Measurements from ENCODE around the gene KCNIP1.

KCNIP1 gene

DNA sequence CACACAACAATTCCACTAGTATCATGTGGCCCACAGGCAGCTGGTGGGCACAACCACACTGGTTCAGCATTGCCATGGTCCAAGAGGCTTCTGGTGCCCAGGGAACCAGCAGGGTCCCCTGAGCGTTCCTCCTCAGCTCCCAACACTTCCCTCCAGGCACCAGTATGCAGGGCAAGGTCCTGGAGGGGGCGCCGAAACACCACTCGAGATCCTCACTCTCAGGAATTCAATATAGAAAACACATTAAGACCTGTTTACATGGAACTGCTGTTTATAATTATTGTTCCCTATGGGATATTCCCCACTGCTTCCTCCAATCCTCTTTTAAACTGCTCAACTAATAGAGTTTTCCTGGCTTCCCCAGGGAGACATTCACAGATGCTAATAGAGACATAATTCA, 187.8 kb downstream of the KCNIP1 start:
- no peak overlapping the region for H4K8ac ChIP-seq (ENCODE audit: low read depth, low read length)
- H3K27me3 ChIP-seq (ENCODE audit: control insufficient read depth in 3 of 3, insufficient read depth in 3 of 3, low read depth in 1 of 3, low read length in 3 of 3) = peaks cover 0 to 3% (median 0%) of the 10 kb centered on the region in 3 experiments
- no peak overlapping the region for H3K23ac ChIP-seq (ENCODE audit: low read depth, low read length, poor library complexity)
- no peak overlapping the region for H3K4me3 ChIP-seq (ENCODE audit: low read length in 2 of 2)
- no peak for DNase-seq (ENCODE audit: low spot score)
- H2BK120ac ChIP-seq (ENCODE audit: low read depth, low read length) = no peak overlapping the region
- no peaks in the 10 kb centered on the region for H3K9me3 ChIP-seq (replicated peaks in 1 of 2; ENCODE audit: control insufficient read depth in 2 of 2, insufficient read depth in 1 of 2, low read depth in 1 of 2, low read length in 2 of 2)
- H2AK5ac ChIP-seq (ENCODE audit: low read depth, low read length) = no peak overlapping the region
- peak overlapping the region; percentile 15 for H3K18ac ChIP-seq (ENCODE audit: low read length)
- no peak overlapping the region for H2BK15ac ChIP-seq (ENCODE audit: low read length)
- no peak overlapping the region for H3K14ac ChIP-seq (ENCODE audit: low read length)
- H4K91ac ChIP-seq (ENCODE audit: low read depth, low read length, poor library complexity) = no peak overlapping the region
- H3K79me1 ChIP-seq (ENCODE audit: low read depth, low read length) = no peaks in the 10 kb centered on the region
- no peak overlapping the region for H3K9ac ChIP-seq (ENCODE audit: low read depth, low read length, poor library complexity)
- no peak overlapping the region for H2BK5ac ChIP-seq (ENCODE audit: low read length)
- H3K27ac ChIP-seq (replicated peaks; ENCODE audit: low read length) = no peak overlapping the region
- no peak overlapping the region for H3K4me2 ChIP-seq (ENCODE audit: insufficient read depth, low read length, poor library complexity, severe bottlenecking)
- H2AFZ ChIP-seq (ENCODE audit: low read length) = no peak overlapping the region
- H3K36me3 ChIP-seq (replicated peaks in 1 of 2; ENCODE audit: control insufficient read depth in 2 of 2, insufficient read depth in 2 of 2, low read length in 2 of 2) = no peaks in the 10 kb centered on the region
- H3K4me1 ChIP-seq (ENCODE audit: control insufficient read depth in 2 of 2, insufficient read depth in 1 of 2, low read depth in 1 of 2, low read length in 2 of 2) = peaks cover 0 to 6% of the 10 kb centered on the region in 2 donors
- no peak overlapping the region for H3K4ac ChIP-seq (ENCODE audit: low read length)
- H2BK12ac ChIP-seq (ENCODE audit: low read length) = no peak overlapping the region
- no CpG with 5 or more reads among the region's 4 CpGs for WGBS, 2 donors (ENCODE audit: extremely low coverage in 2 of 2, insufficient read length in 2 of 2, insufficient replicate concordance in 1 of 2)

GRCh38 chr5:170693701-170694100, 189.9 kb downstream of the KCNIP1 start:
- Histone ChIP-seq H4K8ac (ENCODE audit: low read depth, low read length) (no peak overlapping the region), H3K23ac (ENCODE audit: low read depth, low read length, poor library complexity) (no peak overlapping the region), H3K79me1 (ENCODE audit: low read depth, low read length) (no peaks in the 10 kb centered on the region), H2BK12ac (ENCODE audit: low read length) (no peak overlapping the region), H2AFZ (ENCODE audit: low read length) (no peak overlapping the region), H3K4me1 (ENCODE audit: control insufficient read depth in 2 of 2, insufficient read depth in 1 of 2, low read depth in 1 of 2, low read length in 2 of 2) (peaks cover 0 to 6% of the 10 kb centered on the region in 2 donors), H3K36me3 (replicated peaks in 1 of 2; ENCODE audit: control insufficient read depth in 2 of 2, insufficient read depth in 2 of 2, low read length in 2 of 2) (no peaks in the 10 kb centered on the region), H3K9ac (ENCODE audit: low read depth, low read length, poor library complexity) (no peak overlapping the region), H3K18ac (ENCODE audit: low read length) (no peak overlapping the region), H4K91ac (ENCODE audit: low read depth, low read length, poor library complexity) (no peak overlapping the region), H3K4me3 (ENCODE audit: low read length in 2 of 2) (no peak overlapping the region), H2AK5ac (ENCODE audit: low read depth, low read length) (no peak overlapping the region), H3K4ac (ENCODE audit: low read length) (no peak overlapping the region), H2BK15ac (ENCODE audit: low read length) (no peak overlapping the region), H3K4me2 (ENCODE audit: insufficient read depth, low read length, poor library complexity, severe bottlenecking) (no peak overlapping the region), H3K27ac (replicated peaks; ENCODE audit: low read length) (no peak overlapping the region), H2BK5ac (ENCODE audit: low read length) (no peak overlapping the region), H3K9me3 (replicated peaks in 1 of 2; ENCODE audit: control insufficient read depth in 2 of 2, insufficient read depth in 1 of 2, low read depth in 1 of 2, low read length in 2 of 2) (no peaks in the 10 kb centered on the region), H2BK120ac (ENCODE audit: low read depth, low read length) (no peak overlapping the region), H3K14ac (ENCODE audit: low read length) (no peak overlapping the region), H3K27me3 (ENCODE audit: control insufficient read depth in 3 of 3, insufficient read depth in 3 of 3, low read depth in 1 of 3, low read length in 3 of 3) (peaks cover 0 to 3% (median 0%) of the 10 kb centered on the region in 3 experiments)
- WGBS, 2 donors (ENCODE audit: extremely low coverage in 2 of 2, insufficient read length in 2 of 2, insufficient replicate concordance in 1 of 2) = no CpG with 5 or more reads among the region's 4 CpGs
- no peak for DNase-seq (ENCODE audit: low spot score)

DNA sequence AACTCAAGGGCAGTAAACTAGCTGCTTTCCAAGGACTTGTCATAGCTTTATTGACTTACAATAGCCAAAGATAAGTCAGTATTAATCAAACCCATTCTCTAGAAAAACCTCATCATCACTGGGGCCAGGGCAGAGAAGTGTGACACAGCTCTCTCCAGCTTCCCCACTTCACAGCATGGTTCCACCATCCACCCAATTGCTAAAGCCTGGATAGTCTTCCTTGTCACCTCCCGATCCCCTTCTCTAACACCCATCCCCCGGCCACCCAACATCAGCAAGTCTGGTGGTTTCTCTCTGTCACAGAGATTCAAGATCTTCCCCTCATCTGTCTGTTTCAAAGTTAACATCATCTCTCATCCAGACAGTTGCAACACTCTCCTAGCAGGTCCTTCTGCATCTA, 191.1 kb downstream of the KCNIP1 start:
- Histone ChIP-seq H3K4me3 (ENCODE audit: low read length in 2 of 2) (no peak overlapping the region), H2AK5ac (ENCODE audit: low read depth, low read length) (no peak overlapping the region), H3K18ac (ENCODE audit: low read length) (no peak overlapping the region), H3K27me3 (ENCODE audit: control insufficient read depth in 3 of 3, insufficient read depth in 3 of 3, low read depth in 1 of 3, low read length in 3 of 3) (peaks cover 0 to 3% (median 0%) of the 10 kb centered on the region in 3 experiments), H3K23ac (ENCODE audit: low read depth, low read length, poor library complexity) (no peak overlapping the region), H3K36me3 (replicated peaks in 1 of 2; ENCODE audit: control insufficient read depth in 2 of 2, insufficient read depth in 2 of 2, low read length in 2 of 2) (no peaks in the 10 kb centered on the region), H3K9me3 (replicated peaks in 1 of 2; ENCODE audit: control insufficient read depth in 2 of 2, insufficient read depth in 1 of 2, low read depth in 1 of 2, low read length in 2 of 2) (no peaks in the 10 kb centered on the region), H2AFZ (ENCODE audit: low read length) (no peak overlapping the region), H4K8ac (ENCODE audit: low read depth, low read length) (no peak overlapping the region), H3K27ac (replicated peaks; ENCODE audit: low read length) (no peak overlapping the region), H4K91ac (ENCODE audit: low read depth, low read length, poor library complexity) (no peak overlapping the region), H2BK120ac (ENCODE audit: low read depth, low read length) (no peak overlapping the region), H2BK5ac (ENCODE audit: low read length) (no peak overlapping the region), H3K4me1 (ENCODE audit: control insufficient read depth in 2 of 2, insufficient read depth in 1 of 2, low read depth in 1 of 2, low read length in 2 of 2) (peaks cover 0 to 4% of the 10 kb centered on the region in 2 donors), H3K9ac (ENCODE audit: low read depth, low read length, poor library complexity) (no peak overlapping the region), H3K4me2 (ENCODE audit: insufficient read depth, low read length, poor library complexity, severe bottlenecking) (no peak overlapping the region), H3K14ac (ENCODE audit: low read length) (no peak overlapping the region), H2BK12ac (ENCODE audit: low read length) (no peak overlapping the region), H2BK15ac (ENCODE audit: low read length) (no peak overlapping the region), H3K4ac (ENCODE audit: low read length) (no peak overlapping the region), H3K79me1 (ENCODE audit: low read depth, low read length) (no peaks in the 10 kb centered on the region)
- DNase-seq (ENCODE audit: low spot score) = no peak
- no CpG with 5 or more reads among the region's 2 CpGs for WGBS, 2 donors (ENCODE audit: extremely low coverage in 2 of 2, insufficient read length in 2 of 2, insufficient replicate concordance in 1 of 2)

DNA sequence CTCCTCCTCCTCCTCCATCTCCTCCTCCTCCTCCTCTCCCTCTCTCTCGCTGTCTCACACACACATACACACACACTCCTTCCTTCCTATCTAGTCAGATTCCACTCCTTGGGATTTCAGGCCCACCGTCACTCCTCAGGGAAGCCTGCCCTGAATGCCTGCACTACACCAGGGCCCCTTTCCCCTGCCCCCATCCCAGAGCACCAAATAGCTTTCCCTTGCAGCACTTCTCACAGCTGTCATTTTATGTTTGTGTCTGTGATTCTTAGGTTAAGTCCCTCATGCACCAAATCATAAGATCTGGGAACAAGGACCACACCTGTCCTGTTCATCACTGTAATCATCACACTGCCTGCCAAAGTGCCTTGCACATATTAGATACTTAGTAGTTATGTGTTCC, 193.2 kb downstream of the KCNIP1 start:
- Histone ChIP-seq H4K91ac (ENCODE audit: low read depth, low read length, poor library complexity) (no peak overlapping the region), H3K18ac (ENCODE audit: low read length) (no peak overlapping the region), H3K4me2 (ENCODE audit: insufficient read depth, low read length, poor library complexity, severe bottlenecking) (no peak overlapping the region), H3K23ac (ENCODE audit: low read depth, low read length, poor library complexity) (no peak overlapping the region), H2BK12ac (ENCODE audit: low read length) (no peak overlapping the region), H3K79me1 (ENCODE audit: low read depth, low read length) (no peaks in the 10 kb centered on the region), H3K4me3 (ENCODE audit: low read length in 2 of 2) (no peak overlapping the region), H4K8ac (ENCODE audit: low read depth, low read length) (no peak overlapping the region), H3K4me1 (ENCODE audit: control insufficient read depth in 2 of 2, insufficient read depth in 1 of 2, low read depth in 1 of 2, low read length in 2 of 2) (peaks cover 0 to 9% of the 10 kb centered on the region in 2 donors), H3K36me3 (replicated peaks in 1 of 2; ENCODE audit: control insufficient read depth in 2 of 2, insufficient read depth in 2 of 2, low read length in 2 of 2) (no peaks in the 10 kb centered on the region), H2AK5ac (ENCODE audit: low read depth, low read length) (no peak overlapping the region), H3K9me3 (replicated peaks in 1 of 2; ENCODE audit: control insufficient read depth in 2 of 2, insufficient read depth in 1 of 2, low read depth in 1 of 2, low read length in 2 of 2) (no peaks in the 10 kb centered on the region), H3K4ac (ENCODE audit: low read length) (no peak overlapping the region), H3K27ac (replicated peaks; ENCODE audit: low read length) (no peak overlapping the region), H2BK15ac (ENCODE audit: low read length) (no peak overlapping the region), H2BK5ac (ENCODE audit: low read length) (no peak overlapping the region), H3K27me3 (ENCODE audit: control insufficient read depth in 3 of 3, insufficient read depth in 3 of 3, low read depth in 1 of 3, low read length in 3 of 3) (peaks cover 0 to 6% (median 0%) of the 10 kb centered on the region in 3 experiments), H2AFZ (ENCODE audit: low read length) (no peak overlapping the region), H3K9ac (ENCODE audit: low read depth, low read length, poor library complexity) (no peak overlapping the region), H3K14ac (ENCODE audit: low read length) (no peak overlapping the region), H2BK120ac (ENCODE audit: low read depth, low read length) (no peak overlapping the region)
- no peak for DNase-seq (ENCODE audit: low spot score)
- no CpG with 5 or more reads among the region's 2 CpGs for WGBS, 2 donors (ENCODE audit: extremely low coverage in 2 of 2, insufficient read length in 2 of 2, insufficient replicate concordance in 1 of 2)

All from neuronal stem cell (in vitro differentiated cells).